LNCaP clone FGC (cell line): ENCODE data around the gene FITM1.

ENCODE experiments used
- DNase-seq: peaks from one replicate; pipeline ENCODE4 v3.0.0-alpha.2; 2011; ENCODE audit warnings: low read depth
- H3K4me3 ChIP-seq: 2 replicates; pipeline ENCODE4 v1.5.1; 2011; ENCODE audit warnings: mild to moderate bottlenecking, low read depth, low read length, control low read depth
- TF ChIP-seq, protein P1 (sequence below): IDR thresholded peaks from 2 replicates; pipeline ENCODE4 v1.5.1; 2012; ENCODE audit warnings: mild to moderate bottlenecking; ENCODE audit not compliant: control insufficient read depth, insufficient read depth; ENCODE audit errors: extremely low read depth

The FITM1 gene

DNA sequence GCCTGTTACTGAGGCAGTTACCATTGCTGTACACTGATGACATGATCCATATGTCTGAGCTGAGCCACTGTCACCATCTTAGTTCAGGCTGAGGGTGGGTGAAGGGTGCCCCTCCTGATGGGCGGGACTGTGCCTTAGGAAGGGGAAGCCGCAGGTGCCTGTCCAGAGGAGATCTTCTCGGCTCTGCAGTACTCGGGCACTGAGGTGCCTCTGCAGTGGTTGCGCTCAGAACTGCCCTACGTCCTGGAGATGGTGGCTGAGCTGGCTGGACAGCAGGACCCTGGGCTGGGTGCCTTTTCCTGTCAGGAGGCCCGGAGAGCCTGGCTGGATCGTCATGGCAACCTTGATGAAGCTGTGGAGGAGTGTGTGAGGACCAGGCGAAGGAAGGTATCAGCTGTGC, 20.5 kb downstream of the FITM1 start:
- no peak overlapping the region for H3K4me3 ChIP-seq
- TF ChIP-seq, protein P1, sequence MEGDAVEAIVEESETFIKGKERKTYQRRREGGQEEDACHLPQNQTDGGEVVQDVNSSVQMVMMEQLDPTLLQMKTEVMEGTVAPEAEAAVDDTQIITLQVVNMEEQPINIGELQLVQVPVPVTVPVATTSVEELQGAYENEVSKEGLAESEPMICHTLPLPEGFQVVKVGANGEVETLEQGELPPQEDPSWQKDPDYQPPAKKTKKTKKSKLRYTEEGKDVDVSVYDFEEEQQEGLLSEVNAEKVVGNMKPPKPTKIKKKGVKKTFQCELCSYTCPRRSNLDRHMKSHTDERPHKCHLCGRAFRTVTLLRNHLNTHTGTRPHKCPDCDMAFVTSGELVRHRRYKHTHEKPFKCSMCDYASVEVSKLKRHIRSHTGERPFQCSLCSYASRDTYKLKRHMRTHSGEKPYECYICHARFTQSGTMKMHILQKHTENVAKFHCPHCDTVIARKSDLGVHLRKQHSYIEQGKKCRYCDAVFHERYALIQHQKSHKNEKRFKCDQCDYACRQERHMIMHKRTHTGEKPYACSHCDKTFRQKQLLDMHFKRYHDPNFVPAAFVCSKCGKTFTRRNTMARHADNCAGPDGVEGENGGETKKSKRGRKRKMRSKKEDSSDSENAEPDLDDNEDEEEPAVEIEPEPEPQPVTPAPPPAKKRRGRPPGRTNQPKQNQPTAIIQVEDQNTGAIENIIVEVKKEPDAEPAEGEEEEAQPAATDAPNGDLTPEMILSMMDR, result no peak
- DNase-seq, result no peak

DNA sequence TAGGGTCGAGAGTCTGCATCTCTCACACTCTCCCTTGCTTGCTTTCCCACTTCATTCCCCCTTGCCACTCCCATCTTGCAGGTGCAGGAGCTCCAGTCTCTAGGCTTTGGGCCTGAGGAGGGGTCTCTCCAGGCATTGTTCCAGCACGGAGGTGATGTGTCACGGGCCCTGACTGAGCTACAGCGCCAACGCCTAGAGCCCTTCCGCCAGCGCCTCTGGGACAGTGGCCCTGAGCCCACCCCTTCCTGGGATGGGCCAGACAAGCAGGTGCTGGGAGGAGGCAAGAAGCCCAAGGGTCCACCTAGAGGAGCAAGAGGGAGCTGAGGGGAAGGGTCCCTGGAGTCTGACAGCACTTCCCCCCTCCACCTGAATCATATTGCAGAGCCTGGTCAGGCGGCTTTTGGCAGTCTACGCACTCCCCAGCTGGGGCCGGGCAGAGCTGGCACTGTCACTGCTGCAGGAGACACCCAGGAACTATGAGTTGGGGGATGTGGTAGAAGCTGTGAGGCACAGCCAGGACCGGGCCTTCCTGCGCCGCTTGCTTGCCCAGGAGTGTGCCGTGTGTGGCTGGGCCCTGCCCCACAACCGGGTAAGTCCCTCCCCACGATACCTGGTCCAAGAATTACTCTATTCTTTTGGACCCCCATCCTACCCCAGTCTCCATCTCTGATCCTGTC, 21.1 kb downstream of the FITM1 start:
- TF ChIP-seq, protein P1, result no peak
- DNase-seq, result no peak
- no peak overlapping the region for H3K4me3 ChIP-seq

DNA sequence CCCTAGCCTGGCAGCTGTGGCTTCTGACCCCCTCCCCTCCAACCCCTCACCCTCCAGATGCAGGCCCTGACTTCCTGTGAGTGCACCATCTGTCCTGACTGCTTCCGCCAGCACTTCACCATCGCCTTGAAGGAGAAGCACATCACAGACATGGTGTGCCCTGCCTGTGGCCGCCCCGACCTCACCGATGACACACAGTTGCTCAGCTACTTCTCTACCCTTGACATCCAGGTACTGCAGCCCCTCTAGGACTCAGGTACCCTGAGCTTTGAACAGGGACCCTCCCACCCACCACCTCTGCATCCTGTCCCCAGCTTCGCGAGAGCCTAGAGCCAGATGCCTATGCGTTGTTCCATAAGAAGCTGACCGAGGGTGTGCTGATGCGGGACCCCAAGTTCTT, 24.6 kb downstream of the FITM1 start:
- no peak for DNase-seq
- no peak overlapping the region for H3K4me3 ChIP-seq
- TF ChIP-seq, protein P1, result no peak

DNA sequence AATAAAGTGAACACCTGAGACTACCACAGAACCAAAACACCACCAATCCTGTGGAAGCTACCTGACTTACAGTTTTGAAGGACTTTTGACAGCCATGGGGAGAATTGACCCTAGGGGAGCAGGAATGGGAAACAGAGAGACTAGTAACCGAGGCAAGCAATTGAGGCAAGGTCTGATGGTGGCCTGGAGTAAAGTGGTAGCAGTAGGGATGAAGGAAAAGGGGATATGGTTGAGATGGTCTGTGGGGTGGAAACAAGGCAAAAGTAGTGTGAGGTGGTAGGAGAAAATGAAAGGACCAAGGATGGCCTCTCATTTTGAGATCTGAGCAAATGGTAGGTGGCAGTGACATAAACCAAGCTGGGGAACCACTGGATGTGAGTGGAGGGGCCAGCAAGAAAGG, 26.4 kb downstream of the FITM1 start:
- no peak overlapping the region for H3K4me3 ChIP-seq
- TF ChIP-seq, protein P1, result no peak
- no peak for DNase-seq

DNA sequence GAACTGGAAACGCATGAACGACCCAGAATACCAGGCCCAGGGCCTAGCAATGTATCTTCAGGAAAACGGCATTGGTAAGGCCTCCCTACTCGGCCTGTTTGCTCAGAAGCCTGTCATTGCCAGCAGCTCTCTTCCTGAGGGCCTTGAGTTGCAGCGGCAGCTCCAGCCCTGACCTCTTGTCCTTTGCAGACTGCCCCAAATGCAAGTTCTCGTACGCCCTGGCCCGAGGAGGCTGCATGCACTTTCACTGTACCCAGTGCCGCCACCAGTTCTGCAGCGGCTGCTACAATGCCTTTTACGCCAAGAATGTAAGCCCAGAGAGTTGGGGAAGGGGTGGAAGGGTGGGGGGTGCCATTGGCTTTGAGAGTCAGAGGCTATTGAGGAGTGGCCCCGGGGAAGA, 26.9 kb downstream of the FITM1 start:
- TF ChIP-seq, protein P1, result no peak
- no peak for DNase-seq
- H3K4me3 ChIP-seq, result no peak overlapping the region

DNA sequence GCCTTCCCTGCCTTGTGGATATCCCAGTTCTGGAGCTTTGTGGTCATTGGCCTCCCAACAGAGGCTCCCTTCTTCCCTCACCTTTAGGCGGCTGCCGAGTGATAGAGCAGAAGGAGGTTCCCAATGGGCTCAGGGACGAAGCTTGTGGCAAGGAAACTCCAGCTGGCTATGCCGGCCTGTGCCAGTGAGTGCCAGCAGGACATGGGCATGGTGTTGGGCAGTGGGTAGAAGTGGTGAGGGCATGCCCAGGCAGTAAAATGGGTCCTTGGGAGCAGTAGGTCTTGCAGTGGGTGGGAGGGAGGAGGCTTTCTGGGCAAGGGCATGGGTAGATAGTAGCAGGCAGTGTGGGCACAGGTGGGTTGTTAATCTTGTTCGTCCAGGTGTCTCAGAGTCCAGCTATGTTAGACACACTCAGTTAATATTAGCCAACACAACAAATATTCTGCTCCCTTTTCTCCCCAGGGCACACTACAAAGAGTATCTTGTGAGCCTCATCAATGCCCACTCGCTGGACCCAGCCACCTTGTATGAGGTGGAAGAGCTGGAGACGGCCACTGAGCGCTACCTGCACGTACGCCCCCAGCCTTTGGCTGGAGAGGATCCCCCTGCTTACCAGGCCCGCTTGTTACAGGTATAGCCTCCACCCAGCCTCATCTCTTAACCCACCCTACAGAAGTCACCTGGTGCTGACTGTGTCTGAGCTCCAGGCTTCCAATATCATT, 29.5 kb downstream of the FITM1 start:
- TF ChIP-seq, protein P1, result no peak
- DNase-seq, result no peak
- H3K4me3 ChIP-seq, result no peak overlapping the region
